SK-N-SH (cell line): ENCODE data around the gene SLC22A4. TPM values are rescaled to one million over a fixed set of nuclear protein-coding genes. Genes with fewer than 3 reads are reported as not detected.
A peak's percentile ranks its signal among the peaks of the same experiment; 100 is the strongest.

Experiments
- CTCF ChIA-PET: fragments of 300-600, 350-600 bp; formaldehyde crosslinking; extraction: SDS; loops from one replicate; lab custom pipeline; 2021; lab: Yijun Ruan, JAX
- POLR2A ChIA-PET: fragments of 350-600 bp; sonication (Branson Sonifier 250); formaldehyde crosslinking; extraction: SDS; loops from one replicate; lab custom pipeline; 2020; ENCODE audit warnings: antibody characterized with exemption, inconsistent platforms; lab: Yijun Ruan, JAX
- DNase-seq: peaks from one replicate; pipeline ENCODE4 v3.0.0; 2012
- H2AFZ ChIP-seq: fragments of 200-600 bp; sonication (generic); 2 replicates; pipeline ENCODE4 v1.8.1; 2016; ENCODE audit warnings: antibody characterized with exemption, mild to moderate bottlenecking, low read depth
- H3F3A ChIP-seq: fragments of 200-600 bp; sonication (generic); replicated peaks from 2 replicates; pipeline ENCODE3; 2016; ENCODE audit warnings: antibody characterized with exemption, mild to moderate bottlenecking; ENCODE audit not compliant: insufficient read depth
- H3K27ac ChIP-seq, 2 experiments: fragments of 200-500 bp in 1 of 2; fragments of 200-600 bp in 1 of 2; sonication (Bioruptor generic) in 1 of 2; sonication (generic), shearing (Covaris generic) in 1 of 2; 2 replicates each; pipeline versions ENCODE4 v1.5.1 to v1.6.1; 2014 to 2016; ENCODE audit warnings: low read depth in 2 of 2, inconsistent platforms in 1 of 2, low read length in 1 of 2, mild to moderate bottlenecking in 1 of 2, mixed read lengths in 1 of 2
- H3K27me3 ChIP-seq: fragments of 200-600 bp; sonication (generic), shearing (Covaris generic); 2 replicates; pipeline ENCODE4 v1.6.1; 2016; ENCODE audit warnings: mixed run types; ENCODE audit not compliant: insufficient read depth
- H3K36me3 ChIP-seq, 2 experiments: fragments of 200-500 bp in 1 of 2; fragments of 200-600 bp in 1 of 2; sonication (Bioruptor generic) in 1 of 2; sonication (generic) in 1 of 2; replicated peaks in 1 of 2; 2 replicates each; pipeline versions ENCODE3 to v1.5.1; 2014 to 2016; ENCODE audit warnings: low read length in 1 of 2, mild to moderate bottlenecking in 1 of 2; ENCODE audit not compliant: insufficient read depth in 2 of 2, control insufficient read depth in 1 of 2
- H3K4me1 ChIP-seq, 2 experiments: fragments of 200-500 bp in 1 of 2; fragments of 200-600 bp in 1 of 2; sonication (Bioruptor generic) in 1 of 2; sonication (generic), shearing (Covaris generic) in 1 of 2; 2 replicates each; pipeline versions ENCODE4 v1.5.1 to v1.6.1; 2014 to 2016; ENCODE audit warnings: low read depth in 1 of 2, low read length in 1 of 2, mixed run types in 1 of 2; ENCODE audit not compliant: insufficient read depth in 2 of 2, control insufficient read depth in 1 of 2
- H3K4me2 ChIP-seq: fragments of 200-600 bp; sonication (generic), shearing (Covaris generic); 2 replicates; pipeline ENCODE4 v1.6.1; 2017; ENCODE audit warnings: mixed run types
- H3K4me3 ChIP-seq, 2 experiments: fragments of 200-500 bp in 1 of 2; fragments of 200-600 bp in 1 of 2; sonication (Bioruptor generic) in 1 of 2; sonication (generic), shearing (Covaris generic) in 1 of 2; 2 replicates each; pipeline versions ENCODE4 v1.5.1 to v1.8.1; 2014 to 2016; ENCODE audit warnings: low read depth in 2 of 2, inconsistent platforms in 1 of 2, low read length in 1 of 2, mild to moderate bottlenecking in 1 of 2, mixed read lengths in 1 of 2, moderate library complexity in 1 of 2
- H3K79me2 ChIP-seq: fragments of 200-600 bp; sonication (generic); 2 replicates; pipeline ENCODE4 v1.8.1; 2017; ENCODE audit warnings: mild to moderate bottlenecking; ENCODE audit not compliant: insufficient read depth
- H3K9ac ChIP-seq: fragments of 200-600 bp; sonication (generic); 2 replicates; pipeline ENCODE4 v1.6.1; 2017; ENCODE audit warnings: mixed run types
- H3K9me2 ChIP-seq: fragments of 200-600 bp; sonication (generic); 2 replicates; pipeline ENCODE4 v1.6.1; 2017; ENCODE audit warnings: mixed run types
- H3K9me3 ChIP-seq: fragments of 200-600 bp; sonication (generic); 2 replicates; pipeline ENCODE4 v1.6.1; 2017; ENCODE audit warnings: mixed run types, mild to moderate bottlenecking, moderate library complexity
- H4K20me1 ChIP-seq: fragments of 200-600 bp; sonication (generic); 2 replicates; pipeline ENCODE4 v1.6.1; 2017; ENCODE audit warnings: mild to moderate bottlenecking, mixed run types; ENCODE audit not compliant: insufficient read depth
- CHD2 ChIP-seq: fragments of 150-350 bp; IDR thresholded peaks from 2 replicates; pipeline ENCODE4 v1.6.1; 2018; ENCODE audit warnings: low read length; ENCODE audit not compliant: partially characterized antibody
- ELF1 ChIP-seq: IDR thresholded peaks from 2 replicates; pipeline ENCODE4 v1.4.0; 2012
- EP300 ChIP-seq, 2 experiments: IDR thresholded peaks; 2 replicates each; pipeline versions ENCODE4 v1.4.0 to v1.6.1; 2012; ENCODE audit warnings: borderline replicate concordance in 1 of 2, low read depth in 1 of 2, low read length in 1 of 2
- FOSL2 ChIP-seq: IDR thresholded peaks from 2 replicates; pipeline ENCODE4 v1.4.0; 2012; ENCODE audit warnings: low read depth, mild to moderate bottlenecking, moderate library complexity, borderline replicate concordance
- FOXM1 ChIP-seq: IDR thresholded peaks from 2 replicates; pipeline ENCODE4 v1.4.0; 2012; ENCODE audit warnings: low read depth, mild to moderate bottlenecking
- GABPA ChIP-seq: IDR thresholded peaks from 2 replicates; pipeline ENCODE4 v1.4.0; 2012; ENCODE audit warnings: low read depth, mild to moderate bottlenecking
- GATA2 ChIP-seq: sonication (generic); formaldehyde crosslinking; IDR thresholded peaks from 2 replicates; pipeline ENCODE4 v1.5.0; 2020; ENCODE audit warnings: mild to moderate bottlenecking, missing genetic modification reagents
- JUND ChIP-seq: IDR thresholded peaks from 2 replicates; pipeline ENCODE4 v1.4.0; 2012
- MAX ChIP-seq: IDR thresholded peaks from 2 replicates; pipeline ENCODE4 v1.4.0; 2012; ENCODE audit warnings: low read depth
- NRF1 ChIP-seq: IDR thresholded peaks from 2 replicates; pipeline ENCODE4 v1.6.1; 2012; ENCODE audit warnings: low read depth, mild to moderate bottlenecking, low read length
- RCOR1 ChIP-seq: fragments of 150-350 bp; IDR thresholded peaks from 2 replicates; pipeline ENCODE4 v1.6.1; 2017; ENCODE audit warnings: antibody characterized with exemption, low read length
- REST ChIP-seq: IDR thresholded peaks from 2 replicates; pipeline ENCODE4 v1.6.1; 2012; ENCODE audit warnings: mild to moderate bottlenecking, low read depth, low read length, moderate library complexity
- RFX5 ChIP-seq: IDR thresholded peaks from 2 replicates; pipeline ENCODE4 v1.6.1; 2012; ENCODE audit warnings: mild to moderate bottlenecking, improper control_type of control experiment, low read length
- TAF1 ChIP-seq: IDR thresholded peaks from 2 replicates; pipeline ENCODE4 v1.6.1; 2012; ENCODE audit warnings: low read depth, mild to moderate bottlenecking, low read length, moderate library complexity, borderline replicate concordance
- TEAD4 ChIP-seq: IDR thresholded peaks from 2 replicates; pipeline ENCODE4 v1.4.0; 2012; ENCODE audit warnings: mild to moderate bottlenecking, borderline replicate concordance; ENCODE audit not compliant: insufficient read depth
- USF1 ChIP-seq: IDR thresholded peaks from 2 replicates; pipeline ENCODE4 v1.4.0; 2012; ENCODE audit warnings: low read depth, borderline replicate concordance
- WGBS: methylation state at CpG from one replicate; pipeline ENCODE4 v1.1.6; 2017; ENCODE audit warnings: low lambda C conversion rate; 5-methylcytosine and 5-hydroxymethylcytosine counted together
- polyA plus RNA-seq, 3 experiments: library from polyadenylated mRNA; depleted of rRNA; stranded (reverse); fragments of >200 nt; gene quantifications; 2 replicates each; pipeline ENCODE4 v1.2.3, GENCODE V29; 2012
- TF ChIP-seq, protein P1 (sequence below): IDR thresholded peaks from 2 replicates; pipeline ENCODE4 v1.4.0; 2012; ENCODE audit warnings: low read depth, borderline replicate concordance

SLC22A4 gene
- polyA plus RNA-seq, 1 of the 3 experiments (the other 2 are of a cell fraction), result 3.3 TPM

- ChIA-PET POLR2A (interaction anchor here (0.8 to 2.8 kb wide), 7 partner anchors 11 to 110 kb away, joined by 3 to 19 read pairs (median 4); partner anchors contain the start of genes P4HA2 and SLC22A4), CTCF (interaction anchor here (0.9 to 3.1 kb wide), 6 partner anchors 14 to 78 kb away, joined by 3 to 21 read pairs (median 6); no protein-coding TSS in a partner anchor)
- TF ChIP-seq CHD2 (no peak), FOSL2 (peak; percentile 25; the same call in 1 of the 2 replicates)
- peak overlapping the region; percentile 91 to 98 for H3K27ac ChIP-seq
- H3K9me2 ChIP-seq, result no peaks in the 10 kb centered on the region
- DNase-seq, result peak; percentile 55
- no peaks in the 10 kb centered on the region for H3K9me3 ChIP-seq
- peaks cover 31 to 53% of the 10 kb centered on the region in 2 experiments; a peak in 3 of 4 replicates for H3K4me1 ChIP-seq
- H3K79me2 ChIP-seq, result peaks cover 30% of the 10 kb centered on the region
- WGBS, result 33% methylated on average over 15 of the region's 19 CpGs
- H3K4me2 ChIP-seq, result peak overlapping the region; percentile 98
- H3K27me3 ChIP-seq, result no peaks in the 10 kb centered on the region
- H3K9ac ChIP-seq, result peak overlapping the region; percentile 92
- peaks cover 10% of the 10 kb centered on the region for H3F3A ChIP-seq
- H3K36me3 ChIP-seq, result peaks cover 0 to 10% of the 10 kb centered on the region in 2 experiments
- no peak overlapping the region for H2AFZ ChIP-seq
- no peaks in the 10 kb centered on the region for H4K20me1 ChIP-seq
- peak overlapping the region; percentile 79 to 82 for H3K4me3 ChIP-seq
These were observed 35.8 kb upstream of the SLC22A4 start for GRCh38 chr5:132258102-132259068.

- CTCF ChIA-PET, result interaction anchor here (0.6 to 1.4 kb wide), 8 partner anchors 9 to 127 kb away, joined by 3 to 10 read pairs (median 3); no protein-coding TSS in a partner anchor
- TF ChIP-seq GABPA (no peak), FOXM1 (no peak), JUND (no peak), MAX (peak; percentile 100), ELF1 (no peak), FOSL2 (no peak), REST (no peak), RCOR1 (no peak; the same call in 1 of the 2 replicates), TEAD4 (no peak), NRF1 (no peak), EP300 (IDR thresholded peaks at IDR 0.05; ENCODE audit: borderline replicate concordance in 1 of 2, low read depth in 1 of 2, low read length in 1 of 2) (no peak), USF1 (no peak), TAF1 (no peak), RFX5 (no peak), GATA2 (CRISPR knock-in tag) (no peak)
- TF ChIP-seq, protein P1, sequence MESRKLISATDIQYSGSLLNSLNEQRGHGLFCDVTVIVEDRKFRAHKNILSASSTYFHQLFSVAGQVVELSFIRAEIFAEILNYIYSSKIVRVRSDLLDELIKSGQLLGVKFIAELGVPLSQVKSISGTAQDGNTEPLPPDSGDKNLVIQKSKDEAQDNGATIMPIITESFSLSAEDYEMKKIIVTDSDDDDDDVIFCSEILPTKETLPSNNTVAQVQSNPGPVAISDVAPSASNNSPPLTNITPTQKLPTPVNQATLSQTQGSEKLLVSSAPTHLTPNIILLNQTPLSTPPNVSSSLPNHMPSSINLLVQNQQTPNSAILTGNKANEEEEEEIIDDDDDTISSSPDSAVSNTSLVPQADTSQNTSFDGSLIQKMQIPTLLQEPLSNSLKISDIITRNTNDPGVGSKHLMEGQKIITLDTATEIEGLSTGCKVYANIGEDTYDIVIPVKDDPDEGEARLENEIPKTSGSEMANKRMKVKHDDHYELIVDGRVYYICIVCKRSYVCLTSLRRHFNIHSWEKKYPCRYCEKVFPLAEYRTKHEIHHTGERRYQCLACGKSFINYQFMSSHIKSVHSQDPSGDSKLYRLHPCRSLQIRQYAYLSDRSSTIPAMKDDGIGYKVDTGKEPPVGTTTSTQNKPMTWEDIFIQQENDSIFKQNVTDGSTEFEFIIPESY, result no peak
These were observed 34.9 kb upstream of the SLC22A4 start for GRCh38 chr5:132259069-132259851.

More at GRCh38 chr5:132259069-132259851, 34.9 kb upstream of the SLC22A4 start:
- peaks cover 0 to 10% of the 10 kb centered on the region in 2 experiments for H3K36me3 ChIP-seq
- no peak overlapping the region for H2AFZ ChIP-seq
- peak overlapping the region; percentile 98 for H3K4me2 ChIP-seq
- POLR2A ChIA-PET, result interaction anchor here (0.6 to 2.8 kb wide), 10 partner anchors 9 to 197 kb away, joined by 3 to 19 read pairs (median 4); partner anchors contain the start of genes P4HA2, SLC22A4 and SLC22A5
- H3K9ac ChIP-seq, result peak overlapping the region; percentile 92
- WGBS, result 39% methylated on average over 15 of the region's 24 CpGs
- H3K4me3 ChIP-seq, result peak overlapping the region; percentile 79 to 82
- no peaks in the 10 kb centered on the region for H3K9me3 ChIP-seq
- H3K4me1 ChIP-seq, result peaks cover 35 to 62% of the 10 kb centered on the region in 2 experiments; a peak in 3 of 4 replicates
- DNase-seq, result peak; percentile 87
- H4K20me1 ChIP-seq, result no peaks in the 10 kb centered on the region
- H3K27ac ChIP-seq, result peak overlapping the region; percentile 91 to 98
- H3K9me2 ChIP-seq, result no peaks in the 10 kb centered on the region
- peaks cover 30% of the 10 kb centered on the region for H3K79me2 ChIP-seq
- no peaks in the 10 kb centered on the region for H3K27me3 ChIP-seq
- peaks cover 13% of the 10 kb centered on the region for H3F3A ChIP-seq
